Measurements from ENCODE around the gene RHBDL1.

DNA sequence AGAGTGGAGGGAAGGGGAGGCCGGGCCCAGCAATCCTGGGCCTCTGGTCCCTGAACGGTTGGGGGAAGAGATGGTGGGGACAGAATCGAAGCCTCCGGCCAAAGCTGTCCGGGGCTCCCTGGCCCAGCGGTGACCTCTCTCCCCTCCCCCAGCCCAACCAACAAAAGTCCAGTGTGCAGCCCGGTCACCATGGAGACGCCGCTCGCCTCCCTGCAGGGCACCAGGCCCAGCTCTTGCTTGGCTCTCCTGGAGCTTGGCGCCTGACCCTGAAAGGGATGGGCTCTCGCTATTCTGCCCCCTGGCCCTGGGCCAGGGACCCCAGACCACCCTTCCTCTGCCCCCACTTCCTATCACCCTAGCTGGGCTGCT lies 40.7 kb downstream of the RHBDL1 start:
- TF ChIP-seq EZH2phosphoT487 (IDR thresholded peaks at IDR 0.05; ENCODE audit: insufficient read depth, low read depth) (no peak), EZH2 (IDR thresholded peaks at IDR 0.05; ENCODE audit: insufficient read depth, poor library complexity, severe bottlenecking) (no peak)
